ENCODE data around the gene RGS3.

RGS3 gene

GRCh38 chr9:113590389-113590788 is 126.9 kb downstream of the RGS3 start:
- TF ChIP-seq ZNF335 (tag by site-specific recombination; conservative IDR thresholded peaks at IDR 0.05), result no peak
- no peak for TF ChIP-seq ZNF677 (tag by site-specific recombination; IDR thresholded peaks at IDR 0.05)
- TF ChIP-seq ZNF366 (tag by site-specific recombination; conservative IDR thresholded peaks at IDR 0.05), result peak; percentile 90
- peak; percentile 70; the same call in 1 of the 2 replicates for TF ChIP-seq ZBTB17 (tag by site-specific recombination; IDR thresholded peaks at IDR 0.05)
- no peak for TF ChIP-seq ZNF19 (tag by site-specific recombination; IDR thresholded peaks at IDR 0.05; ENCODE audit: low read depth)
- TF ChIP-seq ZBTB6 (tag by site-specific recombination; IDR thresholded peaks at IDR 0.05), result no peak
- no peak for TF ChIP-seq GLI2 (tag by site-specific recombination; IDR thresholded peaks at IDR 0.05; ENCODE audit: borderline replicate concordance, low read depth)
- no peak for TF ChIP-seq ZNF76 (tag by site-specific recombination; IDR thresholded peaks at IDR 0.05; ENCODE audit: borderline replicate concordance, low read depth)
- POLR2A ChIA-PET, result no interaction called here
- CTCF ChIA-PET, result interaction anchor here (0.7 to 20.2 kb wide), 11 partner anchors 11 to 316 kb away, joined by 3 to 831 read pairs (median 8); partner anchors contain the start of genes ALAD, CDC26 and PRPF4
- Histone ChIP-seq H3K4me3 (ENCODE audit: low read depth, low read length) (no peak overlapping the region), H3K27ac (ENCODE audit: extremely low read depth, low read depth, low read length) (no peak overlapping the region), H3K36me3 (ENCODE audit: control insufficient read depth in 2 of 2, insufficient read depth in 1 of 2, low read length in 2 of 2) (no peaks in the 10 kb centered on the region), H3K4me1 (ENCODE audit: control insufficient read depth, insufficient read depth, low read length) (no peaks in the 10 kb centered on the region), H3K9me3 (ENCODE audit: control insufficient read depth, insufficient read depth, low read depth, low read length) (no peaks in the 10 kb centered on the region)

GRCh38 chr9:113590991-113591898 is 127.7 kb downstream of the RGS3 start:
- ChIA-PET CTCF (interaction anchor here (0.6 to 20.2 kb wide), 61 partner anchors 8 to 760 kb away, joined by 3 to 831 read pairs (median 4); partner anchors contain the start of genes ALAD, CDC26 and PRPF4), POLR2A (interaction anchor here (1.0 to 1.2 kb wide), 3 partner anchors 11 to 67 kb away, joined by 3 to 11 read pairs (median 10); no protein-coding TSS in a partner anchor)
- Histone ChIP-seq H3K9me3 (ENCODE audit: control insufficient read depth, insufficient read depth, low read depth, low read length) (no peaks in the 10 kb centered on the region), H3K27ac (ENCODE audit: extremely low read depth, low read depth, low read length) (no peak overlapping the region), H3K36me3 (ENCODE audit: control insufficient read depth in 2 of 2, insufficient read depth in 1 of 2, low read length in 2 of 2) (peaks cover 0 to 1% of the 10 kb centered on the region in 2 experiments; a peak in 1 of 3 replicates), H3K4me3 (ENCODE audit: low read depth, low read length) (no peak overlapping the region), H3K4me1 (ENCODE audit: control insufficient read depth, insufficient read depth, low read length) (no peaks in the 10 kb centered on the region)
- no peak for TF ChIP-seq ZNF433 (tag by site-specific recombination; IDR thresholded peaks at IDR 0.05; ENCODE audit: low read depth)
- TF ChIP-seq ZNF2 (tag by site-specific recombination; IDR thresholded peaks at IDR 0.05), result 0 out of 2 replicates have a peak, but pooled peaks have one; percentile 53
- TF ChIP-seq ZNF341 (tag by site-specific recombination; IDR thresholded peaks at IDR 0.05; ENCODE audit: low read depth), result peak; percentile 73
- no peak for TF ChIP-seq ZNF175 (tag by site-specific recombination; IDR thresholded peaks at IDR 0.05)
- TF ChIP-seq ZNF654 (tag by site-specific recombination; IDR thresholded peaks at IDR 0.05; ENCODE audit: low read depth), result peak; percentile 86
- TF ChIP-seq CTCF (tag by site-specific recombination; IDR thresholded peaks at IDR 0.05), result peak; percentile 63

- POLR2A ChIA-PET, result interaction anchor here (1.0 to 1.2 kb wide), 3 partner anchors 10 to 66 kb away, joined by 3 to 11 read pairs (median 10); no protein-coding TSS in a partner anchor
- H3K4me3 ChIP-seq (ENCODE audit: low read depth, low read length), result no peak overlapping the region
- no peaks in the 10 kb centered on the region for H3K9me3 ChIP-seq (ENCODE audit: control insufficient read depth, insufficient read depth, low read depth, low read length)
- TF ChIP-seq ZNF335 (tag by site-specific recombination; conservative IDR thresholded peaks at IDR 0.05) (0 out of 2 replicates have a peak, but pooled peaks have one; percentile 22), HIC1 (tag by site-specific recombination; IDR thresholded peaks at IDR 0.05) (no peak)
- CTCF ChIA-PET, result interaction anchor here (0.6 to 20.2 kb wide), 67 partner anchors 9 to 761 kb away, joined by 3 to 831 read pairs (median 4); partner anchors contain the start of genes ALAD, CDC26 and PRPF4
- H3K27ac ChIP-seq (ENCODE audit: extremely low read depth, low read depth, low read length), result no peak overlapping the region
- H3K4me1 ChIP-seq (ENCODE audit: control insufficient read depth, insufficient read depth, low read length), result no peaks in the 10 kb centered on the region
- H3K36me3 ChIP-seq (ENCODE audit: control insufficient read depth in 2 of 2, insufficient read depth in 1 of 2, low read length in 2 of 2), result peaks cover 0 to 9% of the 10 kb centered on the region in 2 experiments; a peak in 1 of 3 replicates
These were observed 128.5 kb downstream of the RGS3 start for GRCh38 chr9:113591899-113592625.

Measured in HEK293 (cell line).